CD4-positive, alpha-beta T cell (primary cell): ENCODE results near the gene ANO2. TPM values are rescaled to one million over a fixed set of nuclear protein-coding genes. Genes with fewer than 3 reads are reported as not detected.

Experiments
- ATAC-seq: fragments of 200-7000 bp; cut with Tn5 transposase; one replicate; pipeline ENCODE4 v1.10.0; 2022; ENCODE audit warnings: mild to moderate bottlenecking; ENCODE audit not compliant: poor library complexity
- CTCF ChIA-PET: fragments of 350-600 bp; sonication (Branson Sonifier 250); formaldehyde crosslinking; loops from one replicate; lab custom pipeline; 2021; ENCODE audit warnings: antibody characterized with exemption, inconsistent platforms; lab: Charles Lee
- POLR2A ChIA-PET: fragments of 350-600 bp; sonication (Branson Sonifier 250); formaldehyde crosslinking; loops from one replicate; lab custom pipeline; 2021; ENCODE audit warnings: antibody characterized with exemption, inconsistent platforms; lab: Charles Lee
- DNase-seq, 14 experiments: peaks; one replicate each; pipeline ENCODE4 v3.0.0-alpha.2; 2013 to 2020; ENCODE audit warnings: mixed read lengths in 2 of 14
- H3K27ac ChIP-seq, 2 donors: one replicate each; pipeline versions ENCODE4 v1.5.1 to v1.7.0; 2013; ENCODE audit warnings: low read length in 2 of 2, low read depth in 1 of 2, mild to moderate bottlenecking in 1 of 2
- H3K27me3 ChIP-seq, 2 experiments: 1 replicate in 1 of 2; 2 replicates in 1 of 2; pipeline versions ENCODE4 v1.6.1 to v1.7.0; 2013; ENCODE audit warnings: low read length in 2 of 2, control low read depth in 1 of 2, mild to moderate bottlenecking in 1 of 2, moderate library complexity in 1 of 2; ENCODE audit not compliant: insufficient read depth in 2 of 2, control insufficient read depth in 1 of 2
- H3K36me3 ChIP-seq: one replicate; pipeline ENCODE4 v1.6.1; 2013; ENCODE audit warnings: low read length, control low read depth; ENCODE audit not compliant: insufficient read depth
- H3K4me1 ChIP-seq: one replicate; pipeline ENCODE4 v1.6.1; 2013; ENCODE audit warnings: low read length, control low read depth; ENCODE audit not compliant: insufficient read depth
- H3K4me3 ChIP-seq: one replicate; pipeline ENCODE4 v1.5.1; 2013; ENCODE audit warnings: mild to moderate bottlenecking, low read length, moderate library complexity
- H3K9me3 ChIP-seq, 2 experiments: 1 replicate in 1 of 2; 2 replicates in 1 of 2; pipeline versions ENCODE4 v1.6.1 to v1.7.0; 2013; ENCODE audit warnings: low read length in 2 of 2, mild to moderate bottlenecking in 2 of 2, control low read depth in 1 of 2, moderate library complexity in 1 of 2; ENCODE audit not compliant: control insufficient read depth in 1 of 2, insufficient read depth in 1 of 2
- H3K27ac Mint-ChIP-seq: one replicate; pipeline ENCODE4 v1.8.0; 2020; ENCODE audit warnings: mixed read lengths
- H3K27me3 Mint-ChIP-seq: one replicate; pipeline ENCODE4 v1.8.0; 2021; ENCODE audit warnings: mixed read lengths
- H3K36me3 Mint-ChIP-seq: one replicate; pipeline ENCODE4 v1.8.0; 2021; ENCODE audit warnings: low read depth, mixed read lengths
- H3K4me1 Mint-ChIP-seq: one replicate; pipeline ENCODE4 v1.8.0; 2021; ENCODE audit warnings: low read depth, mixed read lengths
- H3K4me3 Mint-ChIP-seq: one replicate; pipeline ENCODE4 v1.8.0; 2020; ENCODE audit warnings: mild to moderate bottlenecking, mixed read lengths
- H3K9me3 Mint-ChIP-seq: one replicate; pipeline ENCODE4 v1.8.0; 2020; ENCODE audit warnings: mixed read lengths
- intact Hi-C, 2 experiments: fragments of 100-400 bp; cut with DNase I in 1 of 2; cut with micrococcal nuclease in 1 of 2; formaldehyde crosslinking; loops; one replicate each; pipeline versions ENCODE4 v1.15.1 to v1.9.0; 2023 to 2025; cut with DNase I, micrococcal nuclease
- total RNA-seq, 174 experiments: library from RNA in 2 of 174; stranded (reverse) in 2 of 174; gene quantifications; one replicate each; pipeline ENCODE4 v1.2.3 and lab custom pipeline; 2021 to 2026
- TF ChIP-seq, protein P1 (sequence below): fragments of 200-600 bp; IDR thresholded peaks from one replicate; pipeline ENCODE4 v1.8.0; 2022; ENCODE audit warnings: antibody characterized with exemption, mild to moderate bottlenecking

The ANO2 gene
- total RNA-seq, 2 experiments from 2014 or later, result not detected

GRCh38 chr12:5520037-5520436 lies 425.0 kb downstream of the ANO2 start:
- no peak overlapping the region for H3K27ac ChIP-seq
- CTCF ChIA-PET, result no interaction called here
- POLR2A ChIA-PET, result no interaction called here
- H3K27me3 Mint-ChIP-seq, result no peaks in the 10 kb centered on the region
- intact Hi-C loops, result no loop called here
- no peaks in the 10 kb centered on the region for H3K36me3 ChIP-seq
- no peaks in the 10 kb centered on the region for H3K27me3 ChIP-seq
- no peaks in the 10 kb centered on the region for H3K4me1 Mint-ChIP-seq
- no peaks in the 10 kb centered on the region for H3K9me3 Mint-ChIP-seq
- no peak for DNase-seq
- H3K36me3 Mint-ChIP-seq, result no peaks in the 10 kb centered on the region
- ATAC-seq, result no peak
- no peaks in the 10 kb centered on the region for H3K4me1 ChIP-seq
- H3K27ac Mint-ChIP-seq, result no peak overlapping the region
- TF ChIP-seq, protein P1, sequence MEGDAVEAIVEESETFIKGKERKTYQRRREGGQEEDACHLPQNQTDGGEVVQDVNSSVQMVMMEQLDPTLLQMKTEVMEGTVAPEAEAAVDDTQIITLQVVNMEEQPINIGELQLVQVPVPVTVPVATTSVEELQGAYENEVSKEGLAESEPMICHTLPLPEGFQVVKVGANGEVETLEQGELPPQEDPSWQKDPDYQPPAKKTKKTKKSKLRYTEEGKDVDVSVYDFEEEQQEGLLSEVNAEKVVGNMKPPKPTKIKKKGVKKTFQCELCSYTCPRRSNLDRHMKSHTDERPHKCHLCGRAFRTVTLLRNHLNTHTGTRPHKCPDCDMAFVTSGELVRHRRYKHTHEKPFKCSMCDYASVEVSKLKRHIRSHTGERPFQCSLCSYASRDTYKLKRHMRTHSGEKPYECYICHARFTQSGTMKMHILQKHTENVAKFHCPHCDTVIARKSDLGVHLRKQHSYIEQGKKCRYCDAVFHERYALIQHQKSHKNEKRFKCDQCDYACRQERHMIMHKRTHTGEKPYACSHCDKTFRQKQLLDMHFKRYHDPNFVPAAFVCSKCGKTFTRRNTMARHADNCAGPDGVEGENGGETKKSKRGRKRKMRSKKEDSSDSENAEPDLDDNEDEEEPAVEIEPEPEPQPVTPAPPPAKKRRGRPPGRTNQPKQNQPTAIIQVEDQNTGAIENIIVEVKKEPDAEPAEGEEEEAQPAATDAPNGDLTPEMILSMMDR, result no peak
- H3K4me3 ChIP-seq, result no peak overlapping the region
- no peak overlapping the region for H3K4me3 Mint-ChIP-seq
- peaks cover 0 to 4% of the 10 kb centered on the region in 2 experiments for H3K9me3 ChIP-seq

DNA sequence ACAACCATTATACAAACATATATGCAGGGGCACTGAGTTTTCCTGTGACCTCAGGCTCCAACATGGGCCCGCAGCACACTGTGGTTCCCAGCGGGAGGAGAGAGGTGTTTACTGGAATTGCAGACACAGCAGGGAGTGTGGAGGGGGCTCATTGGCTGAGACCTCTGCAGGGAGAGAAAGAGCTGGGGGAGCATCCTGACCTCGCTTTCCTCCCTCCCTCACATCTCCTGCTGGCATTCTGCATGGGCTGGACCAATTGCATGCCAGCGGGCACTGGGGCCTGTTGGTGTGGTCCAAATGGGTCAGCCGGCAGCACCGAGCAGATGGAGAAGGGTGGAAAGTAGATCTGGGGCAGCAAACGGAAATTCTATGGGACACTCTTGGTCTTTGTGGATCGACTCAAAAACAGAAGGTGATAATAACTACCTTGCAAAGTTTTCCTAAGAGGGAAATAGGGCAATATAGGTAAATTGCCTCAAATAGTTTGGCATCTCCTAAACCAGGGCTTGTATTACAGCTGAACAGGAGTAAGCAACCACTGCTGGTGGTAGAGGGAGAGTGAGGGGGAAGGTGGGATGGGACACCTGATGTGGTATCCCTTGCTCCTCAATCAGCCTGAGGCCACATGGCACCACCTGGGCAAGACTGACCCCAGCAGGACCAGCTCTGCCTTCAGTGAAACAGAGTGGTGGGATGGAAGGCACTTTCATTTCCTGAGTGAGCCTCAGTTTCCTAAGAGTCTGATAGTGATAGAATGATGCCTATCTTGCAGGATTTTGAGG lies 426.3 kb downstream of the ANO2 start:
- TF ChIP-seq, protein P1, result no peak
- Histone ChIP-seq H3K4me3 (no peak overlapping the region), H3K9me3 (peaks cover 0 to 4% of the 10 kb centered on the region in 2 experiments), H3K36me3 (no peaks in the 10 kb centered on the region), H3K27ac (no peak overlapping the region), H3K4me1 (no peaks in the 10 kb centered on the region), H3K27me3 (no peaks in the 10 kb centered on the region)
- Mint-ChIP-seq H3K9me3 (no peaks in the 10 kb centered on the region), H3K27me3 (no peaks in the 10 kb centered on the region), H3K27ac (no peak overlapping the region), H3K4me1 (no peaks in the 10 kb centered on the region), H3K4me3 (no peak overlapping the region), H3K36me3 (no peaks in the 10 kb centered on the region)
- ChIA-PET CTCF (interaction anchor here (0.7 kb wide), 1 partner anchor 343 kb away, joined by 3 read pairs; no protein-coding TSS in a partner anchor), POLR2A (no interaction called here)
- intact Hi-C loops, result no loop called here
- ATAC-seq (no peak), DNase-seq (no peak)

DNA sequence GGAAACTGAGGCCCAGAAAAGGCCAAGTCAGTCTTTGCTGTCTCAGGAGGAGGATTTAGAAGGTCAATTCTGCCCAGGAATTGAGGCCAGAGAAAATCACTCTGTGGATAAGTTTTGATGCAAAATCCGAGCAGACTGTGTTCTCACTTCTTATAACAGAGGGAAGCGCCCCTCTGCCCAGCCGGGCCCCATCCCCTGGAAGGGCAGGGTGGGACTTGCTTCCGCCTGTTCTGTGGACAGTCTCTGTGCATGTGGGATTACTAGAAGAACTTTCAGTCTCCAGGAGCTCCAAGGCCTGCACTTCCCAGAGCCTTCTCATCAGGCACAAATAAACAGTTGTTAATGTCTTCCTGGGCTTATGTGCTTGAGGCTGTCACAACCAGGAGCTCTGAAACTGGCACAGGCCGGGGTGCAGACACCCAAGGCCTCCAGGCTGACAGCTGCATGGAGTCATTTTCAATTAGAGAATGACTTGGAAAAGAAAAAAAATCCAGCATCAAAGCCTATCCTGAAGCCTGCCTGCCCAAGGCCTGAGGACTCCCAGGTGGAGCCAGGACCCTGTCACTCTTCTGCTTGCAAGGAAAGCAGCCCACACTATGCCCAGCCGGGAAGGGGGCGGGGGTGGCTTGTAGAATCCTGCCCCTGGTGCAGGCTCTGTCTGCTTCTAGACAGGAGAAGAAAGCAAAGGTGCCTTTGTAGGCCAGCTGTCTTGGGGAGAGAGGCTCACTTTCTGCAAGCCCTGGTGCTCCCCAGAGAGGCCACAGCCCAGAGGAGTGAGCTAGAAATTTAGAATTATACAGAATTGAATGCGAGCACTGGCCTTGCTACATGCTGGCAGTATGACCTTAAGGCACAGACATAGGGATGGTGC lies 428.5 kb downstream of the ANO2 start:
- DNase-seq (no peak), ATAC-seq (no peak)
- intact Hi-C loops, result no loop called here
- Histone ChIP-seq H3K4me3 (no peak overlapping the region), H3K27me3 (no peaks in the 10 kb centered on the region), H3K36me3 (no peaks in the 10 kb centered on the region), H3K27ac (no peak overlapping the region), H3K9me3 (peaks cover 0 to 4% of the 10 kb centered on the region in 2 experiments), H3K4me1 (no peaks in the 10 kb centered on the region)
- H3K27me3 Mint-ChIP-seq, result peaks cover under 1% of the 10 kb centered on the region
- H3K36me3 Mint-ChIP-seq, result no peaks in the 10 kb centered on the region
- ChIA-PET POLR2A (no interaction called here), CTCF (no interaction called here)
- H3K9me3 Mint-ChIP-seq, result no peaks in the 10 kb centered on the region
- H3K4me3 Mint-ChIP-seq, result no peak overlapping the region
- H3K4me1 Mint-ChIP-seq, result no peaks in the 10 kb centered on the region
- TF ChIP-seq, protein P1, result no peak
- H3K27ac Mint-ChIP-seq, result no peak overlapping the region
